ENCODE data around the gene PDGFD.

PDGFD gene

DNA sequence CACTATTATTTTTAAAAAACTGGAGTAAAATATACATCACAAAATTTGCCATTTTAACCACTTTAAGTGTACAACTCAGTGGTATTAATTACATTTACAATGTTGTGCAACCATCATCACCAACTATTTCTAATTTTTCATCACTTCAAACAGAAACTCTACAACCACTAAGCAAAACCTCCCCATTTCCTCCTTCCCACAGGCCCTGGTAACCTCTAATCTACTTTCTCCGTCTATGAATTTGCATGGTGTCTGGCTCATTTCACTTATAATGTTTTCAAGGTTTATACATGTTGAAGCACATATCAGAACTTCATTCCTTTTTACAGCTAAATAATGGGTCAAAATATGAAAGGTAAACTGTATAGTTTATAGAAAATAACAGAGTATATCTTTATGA lies 103.1 kb downstream of the PDGFD start:
- ChIA-PET CTCF (no interaction called here), POLR2A (interaction anchor here (0.6 kb wide), 1 partner anchor 19 kb away, joined by 3 read pairs; no protein-coding TSS in a partner anchor)
- no peak for DNase-seq (ENCODE audit: extremely low spot score)
- TF ChIP-seq HDGF (IDR thresholded peaks at IDR 0.05; ENCODE audit: borderline replicate concordance) (no peak), SP1 (IDR thresholded peaks at IDR 0.05) (no peak), FOXK2 (IDR thresholded peaks at IDR 0.05) (no peak), ARNT (IDR thresholded peaks at IDR 0.05) (no peak)

DNA sequence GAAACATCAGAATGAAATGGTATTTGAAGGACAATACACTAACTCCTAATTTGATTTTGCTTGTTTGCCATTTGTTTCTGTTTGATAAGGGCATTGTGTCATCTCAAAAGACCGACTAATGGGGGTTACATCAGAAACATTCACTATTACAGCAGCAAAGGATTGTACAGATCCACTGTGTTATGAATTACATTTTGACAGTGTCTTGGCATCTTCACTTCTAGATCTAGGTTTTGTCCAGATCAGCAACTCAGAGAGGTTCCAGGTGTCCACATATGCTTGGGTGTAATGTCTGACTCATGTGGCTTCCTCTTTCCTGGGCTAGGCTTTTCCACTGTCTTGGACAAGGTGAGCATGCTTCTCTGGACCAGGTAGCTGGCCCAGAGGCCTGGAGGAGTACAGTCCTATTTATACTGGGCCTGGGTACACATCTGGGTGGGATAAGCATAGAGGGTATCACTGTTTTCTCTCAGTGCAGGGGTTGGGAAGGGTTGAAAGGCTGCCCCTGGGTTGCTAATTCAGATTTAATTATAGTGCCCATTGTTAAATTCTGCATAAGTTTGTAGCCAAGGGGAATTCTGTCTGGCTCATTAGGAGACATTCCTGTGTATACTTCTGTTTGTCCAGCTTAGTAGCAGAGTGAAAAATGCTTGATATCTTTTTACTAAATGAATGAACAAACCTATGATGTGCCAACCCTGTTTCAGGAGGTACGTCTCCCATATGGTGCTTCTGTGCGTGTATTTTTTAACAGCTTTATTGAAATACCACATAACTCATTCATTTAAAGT lies 103.7 kb downstream of the PDGFD start:
- no peak for DNase-seq (ENCODE audit: extremely low spot score)
- ChIA-PET CTCF (no interaction called here), POLR2A (no interaction called here)
- TF ChIP-seq ARNT (IDR thresholded peaks at IDR 0.05) (no peak), FOXK2 (IDR thresholded peaks at IDR 0.05) (no peak), FOXM1 (IDR thresholded peaks at IDR 0.05; ENCODE audit: borderline replicate concordance) (no peak), HDGF (IDR thresholded peaks at IDR 0.05; ENCODE audit: borderline replicate concordance) (no peak), BHLHE40 (IDR thresholded peaks at IDR 0.05; ENCODE audit: borderline replicate concordance) (no peak), TARDBP (IDR thresholded peaks at IDR 0.05) (no peak), L3MBTL2 (conservative IDR thresholded peaks at IDR 0.05) (no peak), SP1 (IDR thresholded peaks at IDR 0.05) (no peak), LEF1 (IDR thresholded peaks at IDR 0.05; ENCODE audit: borderline replicate concordance) (no peak), CTBP1 (IDR thresholded peaks at IDR 0.05; ENCODE audit: borderline replicate concordance) (no peak), NFRKB (IDR thresholded peaks at IDR 0.05) (no peak), ZNF384 (IDR thresholded peaks at IDR 0.05) (no peak), SUZ12 (IDR thresholded peaks at IDR 0.05) (no peak), ELF4 (IDR thresholded peaks at IDR 0.05) (no peak), FOXA1 (IDR thresholded peaks at IDR 0.05) (no peak)
- TF ChIP-seq, protein P1, sequence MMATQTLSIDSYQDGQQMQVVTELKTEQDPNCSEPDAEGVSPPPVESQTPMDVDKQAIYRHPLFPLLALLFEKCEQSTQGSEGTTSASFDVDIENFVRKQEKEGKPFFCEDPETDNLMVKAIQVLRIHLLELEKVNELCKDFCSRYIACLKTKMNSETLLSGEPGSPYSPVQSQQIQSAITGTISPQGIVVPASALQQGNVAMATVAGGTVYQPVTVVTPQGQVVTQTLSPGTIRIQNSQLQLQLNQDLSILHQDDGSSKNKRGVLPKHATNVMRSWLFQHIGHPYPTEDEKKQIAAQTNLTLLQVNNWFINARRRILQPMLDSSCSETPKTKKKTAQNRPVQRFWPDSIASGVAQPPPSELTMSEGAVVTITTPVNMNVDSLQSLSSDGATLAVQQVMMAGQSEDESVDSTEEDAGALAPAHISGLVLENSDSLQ (IDR thresholded peaks at IDR 0.05) = no peak

DNA sequence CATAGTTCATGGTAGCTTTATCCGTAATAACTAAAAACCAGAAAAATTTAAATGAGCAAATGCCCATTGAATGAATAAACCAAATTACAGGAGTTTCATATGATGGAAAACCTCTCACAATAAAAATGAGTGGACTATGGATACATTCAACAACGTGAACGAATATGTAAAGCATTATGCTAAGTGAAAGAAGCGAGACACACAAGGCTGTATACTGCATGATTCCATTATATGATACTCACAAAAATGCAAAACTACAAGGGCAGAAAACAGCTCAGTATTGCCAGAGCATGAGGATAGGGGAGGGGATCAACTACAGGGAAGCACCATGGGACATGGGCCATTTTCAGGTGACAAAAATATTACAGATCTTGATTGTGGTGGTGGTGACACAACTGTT lies 105.3 kb downstream of the PDGFD start:
- POLR2A ChIA-PET = no interaction called here
- DNase-seq (ENCODE audit: extremely low spot score) = no peak
- TF ChIP-seq SUZ12 (IDR thresholded peaks at IDR 0.05) (no peak), FOXK2 (IDR thresholded peaks at IDR 0.05) (no peak), NFRKB (IDR thresholded peaks at IDR 0.05) (no peak), FOXA1 (IDR thresholded peaks at IDR 0.05) (no peak), LEF1 (IDR thresholded peaks at IDR 0.05; ENCODE audit: borderline replicate concordance) (no peak), ARNT (IDR thresholded peaks at IDR 0.05) (no peak), HDGF (IDR thresholded peaks at IDR 0.05; ENCODE audit: borderline replicate concordance) (no peak), L3MBTL2 (conservative IDR thresholded peaks at IDR 0.05) (no peak), FOXM1 (IDR thresholded peaks at IDR 0.05; ENCODE audit: borderline replicate concordance) (no peak), ELF4 (IDR thresholded peaks at IDR 0.05) (no peak), ZNF384 (IDR thresholded peaks at IDR 0.05) (no peak), CTBP1 (IDR thresholded peaks at IDR 0.05; ENCODE audit: borderline replicate concordance) (no peak)
- TF ChIP-seq, protein P1 (IDR thresholded peaks at IDR 0.05) = no peak
- CTCF ChIA-PET = no interaction called here

DNA sequence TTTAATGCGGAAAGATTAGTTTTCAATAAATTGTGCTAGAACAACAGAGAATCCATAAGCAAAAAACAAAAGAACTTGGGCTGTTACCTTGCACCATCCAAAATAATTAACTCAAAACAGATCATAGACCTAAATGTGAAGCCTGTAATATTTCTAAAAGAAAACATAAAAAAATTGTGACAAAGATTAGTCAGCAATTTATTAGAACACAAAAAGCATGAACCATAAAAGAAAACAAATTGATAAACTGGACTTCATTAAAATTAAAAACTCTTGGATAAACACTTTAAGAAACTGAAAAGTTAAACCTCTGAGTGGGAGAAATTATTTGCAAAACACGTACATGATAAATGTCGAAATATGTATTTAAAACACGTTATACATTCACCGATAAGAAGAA lies 106.0 kb downstream of the PDGFD start:
- no peak for DNase-seq (ENCODE audit: extremely low spot score)

DNA sequence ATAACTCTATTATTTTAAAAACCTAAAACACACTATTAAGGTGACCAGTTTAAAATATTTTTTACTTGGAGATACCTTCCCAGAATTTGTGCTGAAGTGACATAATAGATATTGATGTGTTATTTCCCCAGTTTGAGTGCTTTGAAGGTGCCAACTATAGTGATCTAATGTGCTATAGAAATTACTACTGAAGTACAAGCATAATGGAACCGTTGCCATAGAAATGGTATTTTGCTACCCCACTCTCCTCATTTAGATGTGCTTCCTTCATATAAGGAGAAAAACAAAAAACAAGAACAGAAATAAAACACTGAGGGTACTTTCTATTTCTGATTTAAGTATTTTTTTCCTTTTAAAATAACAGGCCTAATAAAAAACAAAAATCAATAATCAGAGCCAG lies 108.4 kb downstream of the PDGFD start:
- TF ChIP-seq NFRKB (IDR thresholded peaks at IDR 0.05) (no peak), LEF1 (IDR thresholded peaks at IDR 0.05; ENCODE audit: borderline replicate concordance) (no peak), TARDBP (IDR thresholded peaks at IDR 0.05) (no peak), HDGF (IDR thresholded peaks at IDR 0.05; ENCODE audit: borderline replicate concordance) (no peak), L3MBTL2 (conservative IDR thresholded peaks at IDR 0.05) (no peak), CTBP1 (IDR thresholded peaks at IDR 0.05; ENCODE audit: borderline replicate concordance) (no peak)
- TF ChIP-seq, protein P1 (IDR thresholded peaks at IDR 0.05) = no peak
- no peak for DNase-seq (ENCODE audit: extremely low spot score)
- CTCF ChIA-PET = no interaction called here
- POLR2A ChIA-PET = no interaction called here

More for the DNA sequence above, 106.0 kb downstream of the PDGFD start:
- POLR2A ChIA-PET = no interaction called here
- CTCF ChIA-PET = no interaction called here
- TF ChIP-seq SP1 (IDR thresholded peaks at IDR 0.05) (no peak), SUZ12 (IDR thresholded peaks at IDR 0.05) (no peak), ARNT (IDR thresholded peaks at IDR 0.05) (no peak), BHLHE40 (IDR thresholded peaks at IDR 0.05; ENCODE audit: borderline replicate concordance) (no peak), CTBP1 (IDR thresholded peaks at IDR 0.05; ENCODE audit: borderline replicate concordance) (no peak), L3MBTL2 (conservative IDR thresholded peaks at IDR 0.05) (no peak), LEF1 (IDR thresholded peaks at IDR 0.05; ENCODE audit: borderline replicate concordance) (no peak), NFRKB (IDR thresholded peaks at IDR 0.05) (no peak), HDGF (IDR thresholded peaks at IDR 0.05; ENCODE audit: borderline replicate concordance) (no peak), ELF4 (IDR thresholded peaks at IDR 0.05) (no peak), FOXM1 (IDR thresholded peaks at IDR 0.05; ENCODE audit: borderline replicate concordance) (no peak), TARDBP (IDR thresholded peaks at IDR 0.05) (no peak)
- TF ChIP-seq, protein P1 (IDR thresholded peaks at IDR 0.05) = no peak
